Mammary epithelial cell (primary cell): Measurements from ENCODE around the gene ZNF366.

ENCODE experiments used
- EZH2 ChIP-seq: IDR thresholded peaks from 2 replicates; pipeline ENCODE4 v1.6.1; 2012; ENCODE audit warnings: low read length, inconsistent platforms, borderline replicate concordance
- TF ChIP-seq, protein P1 (sequence below), 2 donors: IDR thresholded peaks in 1 of 2; conservative IDR thresholded peaks in 1 of 2; 2 replicates each; pipeline ENCODE4 v1.5.1; 2011 to 2012; ENCODE audit warnings: inconsistent platforms in 2 of 2, low read length in 2 of 2, mild to moderate bottlenecking in 2 of 2, control low read depth in 1 of 2, low read depth in 1 of 2; ENCODE audit not compliant: insufficient read depth in 1 of 2; ENCODE audit errors: extremely low read depth in 1 of 2

DNA sequence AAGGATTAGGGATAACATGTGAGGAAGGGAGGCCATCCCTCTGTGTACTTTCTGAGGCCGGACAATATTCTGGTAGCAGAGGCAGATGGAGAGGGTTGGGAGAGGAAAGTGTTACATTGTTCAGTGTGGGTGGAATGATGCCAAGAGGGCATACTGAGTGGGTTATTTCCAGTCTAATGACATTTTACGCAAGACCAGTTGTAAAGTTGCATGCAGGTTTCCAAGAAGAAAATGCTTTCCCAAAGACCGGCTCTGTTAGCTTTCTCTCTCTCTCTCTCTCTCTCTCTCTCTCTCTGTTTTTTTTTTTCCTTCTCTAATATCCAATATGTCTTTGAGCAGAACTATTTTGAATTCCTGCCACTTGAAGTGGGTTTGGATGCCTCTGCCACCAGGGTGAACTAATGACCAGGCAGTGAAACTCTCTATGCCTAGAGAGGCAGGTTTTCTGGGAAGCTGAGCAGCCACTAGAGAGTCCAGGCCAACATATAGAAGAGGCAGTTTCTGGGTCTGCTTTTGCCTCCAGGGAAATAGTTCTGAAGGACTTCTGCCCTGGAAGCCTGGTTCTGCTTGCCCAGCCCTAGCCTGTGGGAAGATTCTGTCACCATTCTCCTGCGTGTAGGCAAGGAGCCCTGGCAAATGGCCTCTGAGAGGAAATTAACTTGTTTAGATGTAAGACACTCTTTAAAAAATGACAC lies 24.4 kb upstream of the ZNF366 start:
- TF ChIP-seq, protein P1, sequence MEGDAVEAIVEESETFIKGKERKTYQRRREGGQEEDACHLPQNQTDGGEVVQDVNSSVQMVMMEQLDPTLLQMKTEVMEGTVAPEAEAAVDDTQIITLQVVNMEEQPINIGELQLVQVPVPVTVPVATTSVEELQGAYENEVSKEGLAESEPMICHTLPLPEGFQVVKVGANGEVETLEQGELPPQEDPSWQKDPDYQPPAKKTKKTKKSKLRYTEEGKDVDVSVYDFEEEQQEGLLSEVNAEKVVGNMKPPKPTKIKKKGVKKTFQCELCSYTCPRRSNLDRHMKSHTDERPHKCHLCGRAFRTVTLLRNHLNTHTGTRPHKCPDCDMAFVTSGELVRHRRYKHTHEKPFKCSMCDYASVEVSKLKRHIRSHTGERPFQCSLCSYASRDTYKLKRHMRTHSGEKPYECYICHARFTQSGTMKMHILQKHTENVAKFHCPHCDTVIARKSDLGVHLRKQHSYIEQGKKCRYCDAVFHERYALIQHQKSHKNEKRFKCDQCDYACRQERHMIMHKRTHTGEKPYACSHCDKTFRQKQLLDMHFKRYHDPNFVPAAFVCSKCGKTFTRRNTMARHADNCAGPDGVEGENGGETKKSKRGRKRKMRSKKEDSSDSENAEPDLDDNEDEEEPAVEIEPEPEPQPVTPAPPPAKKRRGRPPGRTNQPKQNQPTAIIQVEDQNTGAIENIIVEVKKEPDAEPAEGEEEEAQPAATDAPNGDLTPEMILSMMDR (conservative IDR thresholded peaks at IDR 0.05 in 1 of 2, IDR thresholded peaks at IDR 0.05 in 1 of 2; ENCODE audit: extremely low read depth in 1 of 2, insufficient read depth in 1 of 2, low read depth in 1 of 2, low read length in 2 of 2), result peak in 1 of 2 donors; percentile 28
- no peak for TF ChIP-seq EZH2
